Measurements from ENCODE around the gene PXDN. TPM values are rescaled to one million over a fixed set of nuclear protein-coding genes. Genes with fewer than 3 reads are reported as not detected.

PXDN gene
- total and polyA plus RNA-seq, 2 donors (not counting 3 experiments of a cell fraction or from before 2014, with no cell fraction given), result 231 to 308 TPM

DNA sequence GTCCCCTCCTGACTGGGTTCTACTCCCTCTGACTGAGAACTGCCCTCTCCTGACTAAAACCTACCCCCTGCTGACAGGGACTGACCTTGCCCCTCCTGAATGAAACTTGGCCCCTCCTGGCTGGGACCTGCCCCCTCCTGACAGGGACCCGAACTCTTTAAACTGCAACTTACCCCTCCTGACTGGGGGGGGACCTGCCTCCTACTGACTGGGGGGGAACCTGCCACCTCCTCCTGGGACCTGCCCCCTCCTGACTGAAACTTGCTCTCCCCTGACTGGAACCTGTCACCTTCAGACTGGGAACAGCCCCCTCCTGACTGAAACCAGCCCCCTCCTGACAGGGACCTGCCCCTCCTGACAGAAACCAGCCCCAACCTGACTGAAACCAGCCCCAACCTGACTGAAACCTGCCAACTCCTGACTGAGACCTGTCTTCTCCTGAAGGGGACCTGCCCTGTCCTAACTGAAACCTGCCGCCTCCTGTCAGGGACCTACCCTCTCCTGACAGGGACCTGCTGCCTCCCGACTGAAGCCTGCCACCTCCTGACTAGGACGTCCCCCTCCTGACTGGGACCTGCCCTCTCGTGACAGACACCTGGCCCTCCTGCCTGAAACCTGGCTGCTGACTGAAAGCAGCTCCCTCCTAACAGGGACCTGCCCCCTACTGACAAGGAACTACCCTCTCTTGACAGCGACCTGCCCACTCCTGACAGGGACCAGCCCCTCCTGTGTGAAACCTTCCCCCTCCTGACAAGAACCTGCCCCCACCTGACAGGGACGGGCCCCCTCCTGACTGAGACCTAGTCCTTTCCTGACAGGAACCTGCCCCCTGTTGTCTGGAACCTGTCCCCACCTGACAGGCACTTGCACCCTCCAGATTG, 87.1 kb downstream of the PXDN start:
- Histone ChIP-seq H3K4me2 (ENCODE audit: insufficient read depth, low read length) (no peak overlapping the region), H2AFZ (ENCODE audit: low read depth, low read length) (no peak overlapping the region), H3K27ac (ENCODE audit: insufficient read depth, low read depth, low read length) (no peak overlapping the region), H3K9me3 (replicated peaks; ENCODE audit: control insufficient read depth, insufficient read depth, low read length) (no peaks in the 10 kb centered on the region), H3K9me1 (replicated peaks; ENCODE audit: control insufficient read depth, extremely low read depth, insufficient read depth, low read length) (no peaks in the 10 kb centered on the region), H4K20me1 (replicated peaks; ENCODE audit: control insufficient read depth, extremely low read depth, insufficient read depth, low read length) (no peaks in the 10 kb centered on the region), H3K4me3 (replicated peaks in 1 of 3; ENCODE audit: insufficient read depth in 1 of 3, low read depth in 1 of 3, low read length in 3 of 3) (no peak overlapping the region), H3K27me3 (ENCODE audit: control insufficient read depth in 2 of 2, insufficient read depth in 2 of 2, low read length in 2 of 2) (no peaks in the 10 kb centered on the region), H3K9ac (replicated peaks; ENCODE audit: extremely low read depth, insufficient read depth, low read length) (no peak overlapping the region), H3K79me2 (ENCODE audit: control insufficient read depth, insufficient read depth, low read length) (no peaks in the 10 kb centered on the region), H3K36me3 (ENCODE audit: control insufficient read depth in 2 of 2, extremely low read depth in 1 of 2, insufficient read depth in 2 of 2, low read length in 2 of 2) (peaks cover 6 to 26% of the 10 kb centered on the region in 2 experiments), H3K4me1 (ENCODE audit: control insufficient read depth, extremely low read depth, insufficient read depth, low read length) (peaks cover 5% of the 10 kb centered on the region)
- dilution Hi-C loops (cut with MboI; ENCODE audit: extremely low pct_ligation_motif_present, low sequenced_read_pairs), result no loop called here
- CTCF ChIA-PET, result no interaction called here
- no peak for DNase-seq (ENCODE audit: low read depth, low spot score)
- POLR2A ChIA-PET, result no interaction called here
- TF ChIP-seq, protein P1, sequence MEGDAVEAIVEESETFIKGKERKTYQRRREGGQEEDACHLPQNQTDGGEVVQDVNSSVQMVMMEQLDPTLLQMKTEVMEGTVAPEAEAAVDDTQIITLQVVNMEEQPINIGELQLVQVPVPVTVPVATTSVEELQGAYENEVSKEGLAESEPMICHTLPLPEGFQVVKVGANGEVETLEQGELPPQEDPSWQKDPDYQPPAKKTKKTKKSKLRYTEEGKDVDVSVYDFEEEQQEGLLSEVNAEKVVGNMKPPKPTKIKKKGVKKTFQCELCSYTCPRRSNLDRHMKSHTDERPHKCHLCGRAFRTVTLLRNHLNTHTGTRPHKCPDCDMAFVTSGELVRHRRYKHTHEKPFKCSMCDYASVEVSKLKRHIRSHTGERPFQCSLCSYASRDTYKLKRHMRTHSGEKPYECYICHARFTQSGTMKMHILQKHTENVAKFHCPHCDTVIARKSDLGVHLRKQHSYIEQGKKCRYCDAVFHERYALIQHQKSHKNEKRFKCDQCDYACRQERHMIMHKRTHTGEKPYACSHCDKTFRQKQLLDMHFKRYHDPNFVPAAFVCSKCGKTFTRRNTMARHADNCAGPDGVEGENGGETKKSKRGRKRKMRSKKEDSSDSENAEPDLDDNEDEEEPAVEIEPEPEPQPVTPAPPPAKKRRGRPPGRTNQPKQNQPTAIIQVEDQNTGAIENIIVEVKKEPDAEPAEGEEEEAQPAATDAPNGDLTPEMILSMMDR (IDR thresholded peaks at IDR 0.05; ENCODE audit: extremely low read depth in 1 of 2, insufficient read depth in 1 of 2, low read depth in 1 of 2, low read length in 2 of 2), result no peak
- no peak for TF ChIP-seq POLR2A (IDR thresholded peaks at IDR 0.05; ENCODE audit: low read depth, low read length)
- no peak for TF ChIP-seq JUN (IDR thresholded peaks at IDR 0.05; ENCODE audit: borderline replicate concordance, insufficient read depth, insufficient read length, low read depth)
- TF ChIP-seq MAX (IDR thresholded peaks at IDR 0.05; ENCODE audit: insufficient read depth, insufficient read length), result no peak
- TF ChIP-seq EZH2 (IDR thresholded peaks at IDR 0.05; ENCODE audit: borderline replicate concordance, low read depth, low read length, severe bottlenecking), result no peak
- no peak for TF ChIP-seq POLR2AphosphoS5 (IDR thresholded peaks at IDR 0.05; ENCODE audit: insufficient read depth, low read depth, low read length)
- TF ChIP-seq MYC (IDR thresholded peaks at IDR 0.05; ENCODE audit: low read depth, low read length), result no peak
- no peak for TF ChIP-seq GATA2 (IDR thresholded peaks at IDR 0.05; ENCODE audit: insufficient read depth, insufficient read length, low read depth, low read length)
- no peak for TF ChIP-seq FOS (IDR thresholded peaks at IDR 0.05; ENCODE audit: borderline replicate concordance, insufficient read depth, low read length)
- FAIRE-seq, result no peak
- intact Hi-C loops (cut with micrococcal nuclease), result no loop called here
- BruUV-seq (replicated peaks), result no TSS peak
